OCI-LY7 (cell line): ENCODE measurements around the gene FRMD6. TPM values are rescaled to one million over a fixed set of nuclear protein-coding genes. Genes with fewer than 3 reads are reported as not detected.
"Not testable (repeated sequence)": the region's sequence is repeated elsewhere in the genome, so short reads cannot be mapped to it uniquely, and the experiment has no call there.

Experiments
- BruUV-seq: library from RNA; stranded (reverse); fragments of 400-500 nt; replicated peaks from 2 replicates; lab custom pipeline; 2021; lab: Mats Ljungman, UMichigan
- CTCF ChIA-PET: fragments of 300-600 bp; sonication (Branson Sonifier 250); formaldehyde crosslinking; loops from one replicate; lab custom pipeline; 2022; ENCODE audit warnings: antibody characterized with exemption; ENCODE audit not compliant: unreplicated experiment; lab: Charles Lee
- POLR2A ChIA-PET: fragments of 300-600 bp; sonication (Branson Sonifier 250); formaldehyde crosslinking; loops from one replicate; lab custom pipeline; 2022; ENCODE audit warnings: antibody characterized with exemption; lab: Charles Lee
- DNase-seq: peaks from one replicate; pipeline ENCODE4 v3.0.0-alpha.2; 2015; ENCODE audit warnings: low spot score
- H2AFZ ChIP-seq: fragments of 200-600 bp; sonication (generic), shearing (Covaris generic); 2 replicates; pipeline ENCODE4 v1.6.1; 2014; ENCODE audit warnings: mild to moderate bottlenecking, antibody characterized with exemption, low read length, moderate library complexity
- H3K27ac ChIP-seq: fragments of 200-600 bp; sonication (generic); 2 replicates; pipeline ENCODE4 v1.5.1; 2014; ENCODE audit warnings: mixed run types, low read depth, mild to moderate bottlenecking, moderate library complexity, low read length, inconsistent platforms; ENCODE audit not compliant: poor library complexity, severe bottlenecking
- H3K36me3 ChIP-seq: fragments of 200-600 bp; sonication (generic); 2 replicates; pipeline ENCODE4 v1.6.1; 2014; ENCODE audit warnings: mild to moderate bottlenecking, antibody characterized with exemption, low read length, moderate library complexity, mixed read lengths; ENCODE audit not compliant: insufficient read depth
- H3K4me1 ChIP-seq: fragments of 200-600 bp; sonication (generic); 2 replicates; pipeline ENCODE4 v1.5.1; 2014; ENCODE audit warnings: mild to moderate bottlenecking, low read length; ENCODE audit not compliant: insufficient read depth, poor library complexity, severe bottlenecking
- H3K4me2 ChIP-seq: fragments of 200-600 bp; sonication (generic); 2 replicates; pipeline ENCODE4 v1.6.1; 2014; ENCODE audit warnings: mild to moderate bottlenecking, low read length
- H3K4me3 ChIP-seq: fragments of 200-600 bp; sonication (generic); 2 replicates; pipeline ENCODE4 v1.5.1; 2014; ENCODE audit warnings: mild to moderate bottlenecking, low read depth, low read length; ENCODE audit not compliant: poor library complexity, severe bottlenecking
- H3K79me2 ChIP-seq: fragments of 200-600 bp; sonication (generic); 2 replicates; pipeline ENCODE4 v1.6.1; 2016; ENCODE audit warnings: low read depth, mild to moderate bottlenecking, low read length, moderate library complexity, mixed read lengths; ENCODE audit not compliant: insufficient read depth
- H3K9me2 ChIP-seq: fragments of 200-600 bp; sonication (generic); 2 replicates; pipeline ENCODE4 v1.6.1; 2016; ENCODE audit warnings: mild to moderate bottlenecking, low read length, mixed read lengths; ENCODE audit not compliant: insufficient read depth
- H3K9me3 ChIP-seq: fragments of 200-600 bp; sonication (generic); 2 replicates; pipeline ENCODE4 v1.6.1; 2014; ENCODE audit warnings: mild to moderate bottlenecking, mixed run types, low read length, mixed read lengths
- H4K20me1 ChIP-seq: fragments of 200-600 bp; sonication (generic); 2 replicates; pipeline ENCODE4 v1.6.1; 2014; ENCODE audit warnings: mild to moderate bottlenecking, antibody characterized with exemption, low read length, moderate library complexity, mixed read lengths; ENCODE audit not compliant: insufficient read depth
- CTCF ChIP-seq: fragments of 200-600 bp; sonication (generic); conservative IDR thresholded peaks from 2 replicates; pipeline ENCODE4 v1.5.1; 2014; ENCODE audit warnings: mild to moderate bottlenecking, antibody characterized with exemption, low read length, moderate library complexity, mixed read lengths
- EZH2phosphoT487 ChIP-seq: fragments of 200-600 bp; sonication (generic); IDR thresholded peaks from 2 replicates; pipeline ENCODE4 v1.6.1; 2018; ENCODE audit warnings: low read depth, borderline replicate concordance, mild to moderate bottlenecking, mixed run types, antibody characterized with exemption, low read length, moderate library complexity, mixed read lengths
- intact Hi-C: fragments of 100-400 bp; cut with micrococcal nuclease; formaldehyde crosslinking; loops from one replicate; pipeline ENCODE4 v1.10.0; 2022; ENCODE audit not compliant: unreplicated experiment
- total RNA-seq, 2 experiments: library from RNA; depleted of rRNA in 1 of 2; stranded (reverse); fragments of >200 nt in 1 of 2; shearing (Covaris generic) in 1 of 2; gene quantifications; 2 replicates each; pipeline ENCODE4 v1.2.3, GENCODE V29; 2014 to 2022

FRMD6 gene
- total RNA-seq, 2 experiments from 2014 or later, result 4.4 to 12.3 TPM

- ChIA-PET POLR2A (no interaction called here), CTCF (no interaction called here)
- no peak for DNase-seq
- H3K36me3 ChIP-seq, result no peaks in the 10 kb centered on the region
- H2AFZ ChIP-seq, result no peak overlapping the region
- TF ChIP-seq EZH2phosphoT487 (no peak), CTCF (peak; percentile 34; the same call in 1 of the 2 replicates)
- no peak overlapping the region for H3K27ac ChIP-seq
- H3K4me1 ChIP-seq, result no peaks in the 10 kb centered on the region
- H3K9me3 ChIP-seq, result no peaks in the 10 kb centered on the region
- no peaks in the 10 kb centered on the region for H4K20me1 ChIP-seq
- H3K4me3 ChIP-seq, result no peak overlapping the region
- H3K79me2 ChIP-seq, result no peaks in the 10 kb centered on the region
- intact Hi-C loops, result no loop called here
- no peaks in the 10 kb centered on the region for H3K9me2 ChIP-seq
- no TSS peak for BruUV-seq
- no peak overlapping the region for H3K4me2 ChIP-seq
Measured at GRCh38 chr14:51750542-51750941, 98.8 kb downstream of the FRMD6 start.

DNA sequence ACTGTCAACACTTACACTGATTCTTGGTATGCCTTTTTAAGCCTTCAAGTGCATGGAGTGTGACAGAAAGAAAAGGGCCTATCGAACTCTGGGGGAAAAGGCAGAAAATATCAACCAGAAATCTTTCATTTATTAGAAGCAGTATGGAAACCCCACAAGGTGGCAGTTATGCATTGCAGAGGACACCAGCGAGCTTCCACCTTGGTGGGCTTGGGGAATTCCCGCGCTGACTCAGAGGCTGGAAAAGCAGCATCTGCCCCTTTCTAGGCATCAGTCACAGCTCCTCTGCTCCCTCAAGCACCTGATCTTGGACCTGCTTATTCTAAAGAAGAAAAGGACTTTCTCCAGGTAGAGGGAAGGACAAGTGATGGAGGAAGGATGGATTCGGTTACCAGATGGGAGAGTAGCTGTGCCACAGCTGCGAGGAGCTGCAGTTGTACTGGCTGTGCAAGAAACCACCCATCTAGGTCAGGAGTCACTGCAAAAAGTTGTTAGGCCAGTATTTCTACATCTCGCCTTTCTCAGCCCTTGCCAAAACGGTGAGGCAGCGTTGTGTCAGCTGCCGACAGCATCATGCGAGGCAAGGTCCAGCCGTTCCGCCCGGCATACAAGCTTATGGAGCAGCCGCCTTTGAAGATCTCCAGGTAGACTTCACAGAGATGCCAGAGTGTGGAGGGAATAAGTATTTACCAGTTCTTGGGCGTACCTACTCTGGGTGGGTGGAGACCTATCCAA, 100.1 kb downstream of the FRMD6 start:
- POLR2A ChIA-PET, result not testable (repeated sequence)

GRCh38 chr14:51757756-51758155, 106.0 kb downstream of the FRMD6 start:
- CTCF ChIA-PET, H3K36me3 ChIP-seq, BruUV-seq: not testable (repeated sequence)

More for the DNA sequence above, 100.1 kb downstream of the FRMD6 start:
- CTCF ChIA-PET, DNase-seq, H2AFZ ChIP-seq, H3K4me1 ChIP-seq, H3K4me3 ChIP-seq, BruUV-seq, H3K27ac ChIP-seq, H3K9me3 ChIP-seq, H3K9me2 ChIP-seq, H3K4me2 ChIP-seq, H4K20me1 ChIP-seq, intact Hi-C loops, H3K79me2 ChIP-seq, H3K36me3 ChIP-seq: not testable (repeated sequence)

GRCh38 chr14:51759950-51760349, 108.2 kb downstream of the FRMD6 start:
- no peaks in the 10 kb centered on the region for H4K20me1 ChIP-seq
- no peaks in the 10 kb centered on the region for H3K4me1 ChIP-seq
- no peaks in the 10 kb centered on the region for H3K9me3 ChIP-seq
- no peak for TF ChIP-seq EZH2phosphoT487
- no peak for TF ChIP-seq CTCF
- ChIA-PET CTCF (no interaction called here), POLR2A (no interaction called here)
- H3K27ac ChIP-seq, result no peak overlapping the region
- H3K4me2 ChIP-seq, result no peak overlapping the region
- no peak for DNase-seq
- no peak overlapping the region for H2AFZ ChIP-seq
- no peaks in the 10 kb centered on the region for H3K36me3 ChIP-seq
- BruUV-seq, result no TSS peak
- H3K9me2 ChIP-seq, result no peaks in the 10 kb centered on the region
- no peak overlapping the region for H3K4me3 ChIP-seq
- intact Hi-C loops, result no loop called here
- no peaks in the 10 kb centered on the region for H3K79me2 ChIP-seq

More at GRCh38 chr14:51757756-51758155, 106.0 kb downstream of the FRMD6 start:
- H2AFZ ChIP-seq, H3K4me3 ChIP-seq, POLR2A ChIA-PET, intact Hi-C loops, H3K9me3 ChIP-seq, H3K27ac ChIP-seq, H4K20me1 ChIP-seq, H3K79me2 ChIP-seq, H3K9me2 ChIP-seq, H3K4me1 ChIP-seq, DNase-seq, H3K4me2 ChIP-seq: not testable (repeated sequence)

DNA sequence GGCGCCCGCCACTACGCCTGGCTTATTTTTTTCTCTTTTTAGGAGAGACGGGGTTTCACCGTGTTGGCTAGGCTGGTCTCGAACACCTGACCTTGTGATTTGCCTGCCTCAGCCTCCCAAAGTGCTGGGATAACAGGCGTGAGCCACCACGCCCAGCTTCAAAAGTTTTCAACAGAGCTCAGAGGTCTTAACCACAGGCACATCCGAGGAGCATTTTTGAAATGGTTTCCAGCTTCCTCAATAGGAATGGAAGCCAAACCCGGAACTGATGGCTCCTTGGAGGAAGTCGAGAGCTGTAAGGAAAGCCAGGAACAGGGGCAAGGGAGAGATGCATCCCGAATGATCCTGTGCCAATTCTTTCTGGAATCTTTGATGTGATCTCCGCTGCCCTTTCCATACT, 114.0 kb downstream of the FRMD6 start:
- H3K9me2 ChIP-seq, H3K9me3 ChIP-seq, H2AFZ ChIP-seq, BruUV-seq, H4K20me1 ChIP-seq, H3K36me3 ChIP-seq, H3K27ac ChIP-seq, CTCF ChIA-PET, H3K4me2 ChIP-seq, H3K79me2 ChIP-seq, intact Hi-C loops, H3K4me1 ChIP-seq, H3K4me3 ChIP-seq, DNase-seq: not testable (repeated sequence)
- POLR2A ChIA-PET, result interaction anchor here (0.6 kb wide), 1 partner anchor 82 kb away, joined by 3 read pairs; no protein-coding TSS in a partner anchor
